ENCODE measurements around the gene GZF1.
A peak's percentile ranks its signal among the peaks of the same experiment; 100 is the strongest.

The GZF1 gene

DNA sequence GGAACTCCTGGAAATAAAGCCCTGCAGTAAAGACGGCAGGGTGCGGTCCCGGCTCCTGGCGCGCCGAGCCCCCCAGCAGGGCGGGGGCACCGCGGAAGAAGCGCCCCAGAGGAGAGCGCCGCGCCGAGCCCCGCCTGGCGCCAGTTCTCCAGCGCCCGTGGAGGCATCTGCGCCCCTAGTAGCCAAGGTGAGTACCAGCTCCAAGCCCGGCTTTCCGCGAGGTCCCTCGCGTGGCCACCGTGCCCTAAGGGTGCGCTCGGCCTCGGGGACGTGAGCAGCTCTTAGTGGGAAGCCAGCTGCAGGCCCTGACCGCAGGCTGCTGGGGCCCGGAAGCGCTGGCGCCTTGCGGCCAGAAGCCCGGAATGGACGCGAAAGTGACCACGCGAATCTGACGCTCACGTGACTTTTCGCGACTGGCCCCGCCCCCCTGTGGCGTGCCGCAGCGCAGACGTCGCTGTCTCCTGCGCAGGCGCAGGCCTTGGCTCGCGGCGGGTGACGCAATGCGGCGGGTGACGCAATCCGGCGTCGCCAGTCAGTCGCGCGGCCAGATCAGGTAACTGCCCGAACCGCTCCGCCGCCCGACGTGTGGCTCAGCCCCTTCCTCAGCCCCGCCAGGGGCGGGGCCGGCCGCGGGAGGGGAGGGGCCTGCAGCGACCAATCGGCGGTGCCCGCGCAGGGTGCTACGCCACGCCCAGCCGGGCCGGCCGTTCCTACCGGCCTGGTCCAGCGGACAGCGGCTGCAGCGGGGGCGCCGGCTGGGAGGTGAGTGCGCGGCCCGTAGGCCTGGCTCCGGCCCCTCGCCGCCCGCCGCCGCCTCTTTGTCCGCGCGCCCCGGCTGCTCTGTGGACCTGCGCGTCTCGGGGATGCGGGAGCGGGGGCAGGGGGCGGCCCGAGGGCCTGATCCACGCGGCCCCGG is at the start of gene GZF1:
TSS of gene GZF1 (plus strand) at position 707 of the 916 bp plus-strand sequence. CDS start 2,202 bp downstream, outside the sequence.
- DNase-seq (ENCODE audit: low spot score), result peak; percentile 99

DNA sequence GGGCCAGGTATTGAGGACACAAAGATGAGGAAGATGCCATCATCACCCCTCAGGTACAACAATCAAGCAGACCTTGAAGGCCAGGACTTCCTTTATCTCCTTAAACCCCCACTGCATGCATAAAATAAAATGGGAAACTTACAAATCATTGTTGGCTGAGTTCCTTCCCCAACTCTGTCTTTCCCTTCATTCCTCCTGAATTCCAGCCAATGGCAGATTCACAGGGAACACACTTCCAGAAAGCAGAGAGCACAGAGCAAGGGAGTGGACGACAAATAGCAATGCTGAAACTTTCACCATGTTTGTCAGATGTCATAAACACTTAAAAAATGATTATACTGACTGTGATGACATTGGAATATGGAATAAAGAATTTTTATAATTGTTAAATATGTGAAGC is 48.7 kb upstream of the GZF1 start:
- DNase-seq (ENCODE audit: low spot score), result no peak

DNA sequence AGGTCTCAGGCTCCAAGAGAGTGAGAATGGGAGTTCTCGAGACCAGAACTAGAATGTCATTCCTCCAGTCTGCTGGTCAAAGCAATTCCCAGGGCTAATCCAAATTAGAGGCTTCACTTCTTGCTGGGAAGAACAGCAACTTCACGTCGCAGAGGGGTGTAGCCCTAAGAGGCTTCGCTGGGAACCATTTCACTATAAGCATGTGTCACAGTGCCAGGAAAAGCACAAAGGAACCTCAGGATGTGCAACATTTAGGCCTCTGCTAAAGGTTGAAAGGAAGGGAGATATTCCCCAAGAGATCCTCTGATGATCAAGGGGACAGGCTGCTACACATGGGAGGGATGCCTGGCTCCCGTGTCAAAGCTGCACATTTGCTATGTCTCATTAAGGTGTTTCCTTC is 47.3 kb upstream of the GZF1 start:
- no peak for DNase-seq (ENCODE audit: low spot score)

DNA sequence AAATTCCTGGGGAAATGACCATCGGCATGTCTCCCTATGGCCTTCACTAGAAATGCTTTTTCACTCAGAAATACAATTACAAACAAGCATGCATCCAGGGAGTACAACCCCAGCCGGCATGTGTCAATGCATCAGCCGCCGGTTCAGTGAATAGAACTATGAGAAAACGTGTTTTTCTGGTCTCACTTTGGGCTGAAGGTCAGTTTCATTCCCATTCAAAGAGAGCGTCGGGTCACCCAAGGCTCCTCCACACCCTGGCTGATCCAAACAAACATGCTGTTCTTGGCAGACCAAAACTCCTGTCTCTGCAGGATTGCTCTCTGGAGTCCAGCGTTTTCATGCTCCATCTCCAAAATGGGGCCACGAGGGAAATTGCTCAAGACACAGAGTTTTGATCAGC is 46.9 kb upstream of the GZF1 start:
- no peak for DNase-seq (ENCODE audit: low spot score)

DNA sequence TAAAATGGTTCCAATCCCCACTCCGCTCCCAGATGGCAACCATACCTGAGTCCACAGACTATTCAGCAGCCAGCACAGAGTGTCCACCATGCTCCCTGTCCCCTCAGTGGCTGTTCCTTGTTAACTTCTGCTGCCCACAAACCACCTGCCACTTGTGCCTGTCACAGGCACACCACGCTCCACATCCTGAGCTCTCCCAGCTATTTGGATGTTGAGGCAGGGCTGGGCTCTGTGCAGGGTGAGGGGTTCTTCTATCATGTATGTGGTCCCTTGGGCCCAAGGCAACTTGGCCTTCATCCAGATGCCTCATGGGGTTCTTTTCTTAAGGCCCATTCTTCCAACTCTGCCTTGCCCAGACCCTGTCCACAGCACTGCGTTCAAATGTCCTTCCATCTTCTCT is 45.4 kb upstream of the GZF1 start:
- DNase-seq (ENCODE audit: low spot score), result no peak

DNA sequence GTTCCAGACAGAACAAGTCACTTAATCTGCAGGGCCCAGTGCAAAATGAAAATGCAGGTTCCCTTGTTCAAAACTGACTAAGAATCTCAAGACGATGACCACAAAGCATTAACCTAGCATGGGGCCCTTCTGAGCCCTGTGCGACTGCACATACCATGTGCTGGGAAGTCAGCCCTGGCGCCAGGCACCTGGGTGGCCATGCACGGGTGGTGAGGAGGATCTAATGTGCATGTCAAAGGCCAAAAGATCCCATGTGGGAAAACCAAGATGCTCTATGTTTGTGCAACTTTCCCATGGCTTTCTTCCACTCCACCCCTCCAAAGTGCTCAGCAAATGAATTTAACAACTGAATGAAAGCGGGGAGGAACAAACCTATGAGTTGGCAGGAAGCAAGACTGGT is 44.9 kb upstream of the GZF1 start:
- no peak for DNase-seq (ENCODE audit: low spot score)

DNA sequence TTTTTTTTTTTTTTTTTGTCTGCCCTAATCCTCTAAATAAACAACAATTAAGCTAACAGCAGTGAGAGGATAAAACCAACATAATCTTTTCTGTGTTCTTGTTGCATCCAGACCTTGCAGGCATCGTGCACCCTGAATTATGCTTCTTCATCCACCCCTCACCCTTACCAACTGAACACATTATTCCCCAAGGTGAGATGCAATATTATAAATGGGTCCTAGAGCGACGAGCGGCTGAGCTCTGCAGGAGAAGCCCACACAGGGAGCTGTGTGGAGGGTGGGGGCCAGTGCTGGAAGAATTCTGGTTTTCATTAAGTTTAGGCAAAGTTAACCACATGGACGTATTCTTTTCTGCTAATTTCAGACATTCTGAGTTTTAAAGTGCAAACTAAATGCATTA is 43.6 kb upstream of the GZF1 start:
- DNase-seq (ENCODE audit: low spot score), result no peak

DNA sequence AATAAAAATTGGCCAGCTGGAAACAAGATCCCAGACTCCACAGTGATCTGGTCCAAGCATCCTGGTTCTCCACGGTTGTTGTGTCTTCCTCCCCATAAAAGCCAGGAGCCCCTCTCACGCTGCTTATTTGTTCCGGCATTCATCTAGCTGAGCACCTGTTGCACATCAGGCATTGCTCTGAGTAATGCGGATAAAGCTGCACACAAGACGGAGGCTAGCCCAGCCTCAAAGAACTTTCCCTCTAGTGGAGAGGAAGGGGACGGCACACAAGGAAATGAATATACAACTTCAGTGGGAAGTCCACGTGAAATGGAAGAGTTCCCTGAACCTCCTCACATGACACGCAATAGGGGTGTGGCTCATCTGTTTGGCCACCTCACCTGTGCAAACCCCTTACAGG is 41.7 kb upstream of the GZF1 start:
- DNase-seq (ENCODE audit: low spot score), result peak; percentile 58

DNA sequence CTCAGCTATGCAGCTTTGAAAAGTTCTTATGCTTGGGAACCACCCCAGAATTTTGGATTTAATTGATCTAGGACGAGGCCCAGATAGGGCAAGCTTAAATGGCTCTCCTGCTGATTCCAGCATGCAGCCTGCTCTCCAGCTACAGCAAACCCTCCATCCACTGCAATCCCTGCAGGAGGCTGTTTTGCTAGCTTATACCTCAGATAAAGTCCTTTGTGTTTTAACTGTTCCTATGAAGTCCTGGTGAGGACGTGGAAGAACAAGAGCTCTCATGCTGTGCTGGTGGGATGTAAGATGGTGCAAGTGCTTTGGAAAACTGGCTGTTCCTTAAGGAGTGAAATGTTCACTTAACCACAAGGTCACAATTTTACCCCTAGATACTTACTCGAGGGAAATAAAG is 36.9 kb upstream of the GZF1 start:
- DNase-seq (ENCODE audit: low spot score), result no peak

DNA sequence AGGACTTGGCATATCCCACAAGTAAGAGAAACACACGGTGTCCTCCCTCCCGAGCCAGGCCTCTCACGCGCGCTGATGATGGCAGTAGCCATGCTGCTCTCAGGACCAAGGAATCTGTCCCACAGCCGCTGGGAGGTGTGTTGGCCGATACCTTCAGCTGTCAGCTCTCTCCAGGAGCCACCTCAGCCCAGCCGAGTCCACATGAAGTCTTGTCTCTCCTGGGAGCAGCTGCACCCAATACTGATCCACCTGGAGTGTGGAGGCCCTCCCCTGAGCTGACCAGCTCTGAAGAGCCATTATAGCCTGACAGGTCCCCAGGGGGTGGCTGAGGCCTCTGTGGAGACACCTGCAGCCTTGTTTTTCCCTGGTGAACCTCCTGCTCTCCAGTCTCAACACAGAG is 35.2 kb upstream of the GZF1 start:
- no peak for DNase-seq (ENCODE audit: low spot score)

DNA sequence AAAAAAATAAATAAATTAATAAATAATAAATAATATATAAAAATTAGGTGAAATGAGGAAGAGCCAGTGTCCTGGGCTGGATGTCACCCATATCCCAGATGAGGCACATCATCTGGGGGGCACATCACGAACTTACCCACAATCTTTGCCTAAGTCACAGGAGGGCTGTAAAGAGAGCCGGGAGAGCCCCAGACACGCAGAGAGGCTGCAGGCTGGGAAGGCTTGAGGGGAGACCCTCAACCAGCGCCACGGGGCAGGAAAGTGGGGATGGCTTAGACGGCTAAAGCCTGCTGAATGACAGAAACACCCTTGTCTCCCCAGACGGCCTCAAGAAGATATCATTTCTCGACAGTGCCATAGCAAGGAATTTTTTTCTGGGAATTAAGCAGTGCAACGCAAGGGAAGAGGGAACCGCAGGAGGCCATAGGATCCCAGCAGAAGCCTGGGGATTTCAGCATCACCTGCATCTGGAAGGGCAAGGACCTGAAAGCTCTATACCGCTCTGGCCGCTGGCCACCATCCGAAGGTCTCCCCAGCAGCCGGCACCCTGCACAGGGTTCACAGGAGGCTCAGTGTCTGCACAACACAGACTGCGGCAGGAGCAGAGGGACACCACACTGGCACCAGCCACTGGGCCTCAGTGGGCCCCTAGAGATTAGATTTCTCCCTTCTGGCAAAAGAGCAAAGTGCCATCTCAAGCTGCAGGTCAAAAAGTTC is 34.2 kb upstream of the GZF1 start:
- no peak for DNase-seq (ENCODE audit: low spot score)

DNA sequence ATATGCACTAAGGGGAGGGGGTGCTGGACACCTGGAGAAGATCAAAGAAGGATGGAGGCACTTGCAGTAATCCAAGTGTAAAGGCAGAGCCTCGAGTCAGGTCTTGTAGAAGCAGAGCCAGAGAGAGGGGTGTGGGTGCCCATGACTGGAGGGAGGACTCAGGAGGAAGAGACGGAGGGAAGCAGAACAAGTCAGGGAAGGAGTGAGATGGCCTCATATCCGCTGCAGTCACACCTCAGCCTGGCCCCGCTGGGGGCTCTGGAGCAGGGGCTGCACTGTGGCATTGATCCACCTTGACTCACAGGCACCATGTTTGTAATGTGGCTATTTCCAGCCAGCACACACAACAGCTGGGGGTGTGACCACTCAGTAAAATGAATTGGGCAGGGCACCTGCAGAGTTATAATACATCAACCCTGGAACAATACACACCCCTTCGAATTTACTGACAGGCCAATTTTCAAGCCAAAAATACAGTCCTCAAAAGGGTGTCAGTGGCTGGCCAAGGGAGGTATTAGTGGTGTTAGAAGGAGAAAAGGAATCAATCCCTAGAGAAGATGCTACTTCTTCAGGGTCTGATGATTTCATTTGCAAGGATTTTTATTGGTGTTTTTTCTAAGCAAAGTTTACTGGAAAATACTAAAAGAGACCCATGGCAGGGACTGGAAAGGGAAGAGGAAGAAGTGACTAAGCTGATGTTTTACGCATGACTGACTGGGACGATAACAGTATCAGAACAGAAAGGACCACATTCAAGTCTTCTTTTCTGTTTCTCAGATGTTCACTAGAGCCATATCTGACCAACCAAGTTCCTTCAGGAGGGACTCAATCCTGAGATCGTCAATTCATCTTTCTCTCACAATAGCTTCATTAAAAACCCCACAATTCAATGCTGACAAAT is 30.3 kb upstream of the GZF1 start:
- no peak for DNase-seq (ENCODE audit: low spot score)

DNA sequence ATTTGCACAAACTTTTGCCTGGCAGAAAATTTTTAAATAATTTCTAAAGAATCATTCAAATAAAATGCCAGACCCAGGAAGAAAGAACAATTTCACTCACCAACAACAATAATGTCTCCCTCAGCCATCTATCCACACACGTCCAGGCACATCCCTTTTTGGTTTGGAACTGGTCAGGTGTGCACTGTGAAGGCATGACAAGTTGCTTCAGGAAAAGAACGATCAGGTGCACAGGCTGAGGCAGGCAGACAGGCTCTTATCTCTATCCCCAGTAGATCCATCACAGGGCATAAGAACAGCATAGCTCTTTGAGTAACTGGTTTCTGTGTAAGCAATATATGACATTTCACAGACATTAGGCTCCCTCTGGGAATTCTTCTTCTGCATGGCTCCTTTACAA is 29.5 kb upstream of the GZF1 start:
- DNase-seq (ENCODE audit: low spot score), result no peak

DNA sequence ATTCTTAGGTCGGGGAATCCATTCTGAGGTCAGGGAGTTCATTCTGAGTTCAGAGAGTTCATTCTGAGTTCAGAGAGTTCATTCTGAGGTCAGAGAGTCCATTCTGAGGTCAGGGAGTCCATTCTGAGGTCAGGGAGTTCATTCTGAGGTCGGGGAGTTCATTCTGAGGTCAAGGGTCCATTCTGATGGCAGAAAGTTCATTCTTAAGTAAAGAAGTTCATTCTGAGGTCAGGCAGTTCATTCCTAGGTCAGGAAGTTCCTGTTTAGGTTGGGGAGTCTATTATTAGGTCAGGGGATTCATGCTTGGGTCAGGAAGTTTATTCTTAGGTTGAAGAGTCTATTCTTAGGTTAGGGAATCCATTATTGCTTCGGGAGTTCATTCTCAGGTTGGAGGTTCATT is 27.9 kb upstream of the GZF1 start:
- no peak for DNase-seq (ENCODE audit: low spot score)

DNA sequence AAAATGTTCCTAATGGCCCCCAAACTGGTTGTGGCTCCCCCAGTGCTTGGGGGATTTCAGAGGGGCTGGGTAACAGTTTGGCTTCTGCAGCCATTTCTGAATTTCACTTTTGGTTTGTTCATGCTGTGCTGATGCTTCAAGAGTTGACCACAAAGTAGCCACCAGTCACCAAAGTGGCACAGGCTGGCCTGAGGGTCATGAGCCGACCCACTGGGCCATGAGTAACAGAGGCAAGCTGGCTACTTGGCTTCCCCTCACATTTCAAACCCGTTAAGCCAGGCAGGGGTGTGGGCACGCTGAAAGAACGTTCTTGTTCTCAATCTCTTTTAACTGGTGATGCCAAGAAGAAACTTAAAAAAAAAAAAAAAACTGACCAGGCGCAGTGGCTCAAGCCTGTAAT is 26.5 kb upstream of the GZF1 start:
- no peak for DNase-seq (ENCODE audit: low spot score)

DNA sequence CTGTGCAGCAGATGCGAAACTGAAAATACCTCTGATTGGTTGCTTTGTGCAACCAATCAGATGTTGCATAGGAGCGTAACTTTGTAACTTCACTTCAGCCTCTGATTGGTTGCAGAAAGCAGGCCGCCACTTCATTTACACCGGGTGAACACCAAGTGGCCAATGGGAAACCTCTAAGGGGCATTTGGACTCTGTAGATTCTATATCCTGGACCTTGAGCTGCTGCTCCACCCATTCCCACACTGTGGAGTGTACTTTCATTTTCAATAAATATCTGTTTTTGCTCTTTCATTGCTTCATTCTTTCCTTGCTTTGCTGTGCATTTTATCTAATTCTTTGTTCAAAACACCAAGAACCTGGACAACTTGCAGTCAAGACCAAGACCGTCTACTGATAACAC is 25.5 kb upstream of the GZF1 start:
- DNase-seq (ENCODE audit: low spot score), result no peak

DNA sequence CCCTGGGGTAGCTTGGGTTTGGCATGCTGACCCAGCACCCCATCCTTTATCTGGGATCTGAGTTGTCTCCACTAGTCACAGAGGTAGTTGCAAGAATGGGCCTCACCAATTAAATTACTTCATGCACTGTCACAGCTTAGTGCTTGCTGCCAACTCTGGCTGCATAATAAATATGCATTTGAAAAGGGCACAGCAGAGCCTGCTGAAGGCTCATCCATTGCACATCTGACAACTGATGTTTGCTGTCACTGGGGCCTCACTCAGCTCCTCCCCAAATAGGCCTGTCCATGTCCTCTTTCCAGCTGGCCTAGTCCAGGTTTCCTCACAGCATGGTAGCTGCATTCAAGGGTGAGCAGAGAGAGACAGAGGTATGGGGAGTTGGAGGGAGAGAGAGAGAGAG is 24.7 kb upstream of the GZF1 start:
- DNase-seq (ENCODE audit: low spot score), result no peak

DNA sequence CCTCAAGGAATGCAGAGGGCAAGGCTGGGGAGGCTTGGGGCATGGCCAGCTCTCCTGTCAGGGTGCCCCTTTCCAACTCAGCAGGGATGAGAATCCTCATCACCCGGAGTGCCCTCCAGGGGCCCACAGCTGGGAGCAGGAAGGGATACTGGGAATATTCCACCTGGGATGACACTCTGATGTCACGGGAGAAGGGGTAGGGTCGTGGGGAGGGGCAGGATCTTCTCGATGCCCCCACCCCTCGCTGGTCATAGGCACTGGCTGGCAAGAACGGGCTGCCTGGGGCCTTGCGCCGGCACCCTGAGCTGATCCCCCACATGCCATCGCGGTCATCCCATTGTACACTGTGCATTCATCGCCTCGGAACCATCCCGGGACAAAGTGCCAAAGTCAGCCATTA is 22.0 kb upstream of the GZF1 start:
- DNase-seq (ENCODE audit: low spot score), result no peak

DNA sequence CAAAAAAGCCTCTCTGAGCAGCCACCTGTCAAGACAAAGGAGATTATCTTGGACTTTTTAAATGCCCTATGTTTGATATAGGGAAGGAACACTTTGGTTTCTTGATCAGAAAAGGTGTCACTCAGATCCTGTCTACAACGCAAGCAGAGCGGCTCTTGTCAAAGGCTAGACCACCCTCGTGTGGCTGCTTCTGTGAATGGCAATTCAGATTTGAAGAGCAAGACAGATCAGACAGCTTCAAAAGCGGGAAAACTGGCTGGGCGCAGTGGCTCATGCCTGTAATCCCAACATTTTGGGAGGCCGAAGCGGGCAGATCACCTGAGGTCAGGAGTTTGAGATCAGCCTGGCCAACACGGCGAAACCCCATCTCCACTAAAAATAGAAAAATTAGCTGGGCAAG is 21.5 kb upstream of the GZF1 start:
- DNase-seq (ENCODE audit: low spot score), result peak; percentile 75

DNA sequence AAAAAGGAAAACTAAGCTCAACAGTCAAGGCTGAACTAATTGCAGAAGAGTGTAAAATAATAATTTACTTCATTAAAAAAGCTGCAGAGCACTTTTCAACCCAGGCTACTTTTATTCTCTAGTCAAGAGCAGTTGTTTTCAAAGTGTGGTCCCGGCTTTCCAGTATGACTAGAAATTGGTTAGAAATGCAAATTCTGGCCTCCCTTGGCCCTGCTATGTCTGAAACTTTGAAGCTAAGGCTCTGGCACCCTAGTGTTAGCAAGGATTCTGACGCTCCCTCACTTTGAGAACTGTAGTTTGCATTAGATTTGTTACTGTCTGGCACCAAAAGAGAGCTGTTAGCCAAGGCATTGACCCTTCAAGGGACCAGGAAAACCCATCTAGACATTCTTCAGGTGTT is 20.9 kb upstream of the GZF1 start:
- DNase-seq (ENCODE audit: low spot score), result no peak

DNA sequence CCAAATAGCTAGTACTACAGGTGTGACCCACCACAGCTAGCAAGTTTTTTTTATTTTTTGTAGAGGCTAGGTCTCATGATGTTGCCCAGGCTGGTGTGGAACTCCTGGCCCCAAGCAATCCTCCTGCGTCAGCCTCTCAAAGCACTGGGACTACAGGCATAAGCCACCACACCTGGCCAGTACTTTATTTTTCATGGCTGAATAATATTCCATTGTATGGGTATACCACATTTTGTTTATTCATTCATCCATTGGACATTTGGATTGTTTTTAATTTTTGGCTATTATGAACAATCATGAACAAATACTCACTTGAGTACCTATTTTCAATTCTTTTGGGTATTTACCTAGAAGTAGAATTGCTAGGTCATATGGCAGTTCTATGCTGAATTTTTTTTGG is 18.4 kb upstream of the GZF1 start:
- no peak for DNase-seq (ENCODE audit: low spot score)

DNA sequence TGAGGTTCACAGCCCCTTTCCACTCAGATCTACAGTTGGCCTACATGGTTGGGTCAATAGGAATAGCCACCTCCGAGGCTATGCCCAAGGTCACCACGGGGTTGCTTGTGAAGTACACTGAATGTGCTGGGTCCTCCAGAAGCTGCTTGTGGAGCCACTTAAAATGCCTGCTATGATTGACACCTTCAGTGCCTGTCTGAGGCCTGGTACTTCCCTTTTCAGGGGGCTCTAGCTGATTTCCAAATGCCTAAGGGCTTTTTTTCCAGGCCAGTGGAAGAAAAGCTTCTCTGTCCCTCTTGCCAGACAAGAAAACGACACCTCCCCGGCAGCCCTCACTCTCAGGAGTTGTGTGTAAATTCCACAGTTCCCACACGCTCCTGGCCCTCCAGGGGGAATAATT is 17.6 kb upstream of the GZF1 start:
- DNase-seq (ENCODE audit: low spot score), result no peak

DNA sequence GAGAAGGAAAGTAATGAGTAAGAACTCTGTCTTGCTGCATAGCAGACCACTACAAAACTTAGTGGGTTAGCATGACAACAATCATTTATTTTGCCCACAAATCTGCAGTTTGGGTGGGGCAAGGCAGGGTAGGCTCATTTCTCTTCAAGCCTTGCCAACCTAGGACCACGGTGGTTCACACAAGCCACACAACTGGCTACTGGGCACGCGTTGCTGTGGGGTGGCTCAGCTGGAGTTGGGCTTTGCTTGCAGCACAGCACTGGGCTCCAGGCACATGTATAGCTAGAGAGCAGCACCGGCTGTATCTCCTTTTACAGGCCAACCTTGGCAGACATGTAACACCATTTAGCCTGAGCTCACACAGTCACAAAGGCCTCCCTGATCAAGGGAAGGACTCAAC is 16.0 kb upstream of the GZF1 start:
- DNase-seq (ENCODE audit: low spot score), result no peak
